Measurements from ENCODE around the gene TBK1. TPM values are rescaled to one million over a fixed set of nuclear protein-coding genes. Genes with fewer than 3 reads are reported as not detected.

The TBK1 gene
- total RNA-seq, 1 experiment from 2014 or later, result 26.2 TPM

- Histone ChIP-seq H3K27ac (no peak overlapping the region), H2AFZ (no peak overlapping the region), H3K4me1 (replicated peaks; ENCODE audit: insufficient read depth) (peaks cover 25% of the 10 kb centered on the region), H3K4me2 (peak overlapping the region; percentile 79), H3F3A (ENCODE audit: insufficient read depth, low read depth) (peaks cover 37% of the 10 kb centered on the region), H3K79me2 (ENCODE audit: low read depth) (peaks cover 74% of the 10 kb centered on the region), H3K9me3 (ENCODE audit: insufficient read depth, low read depth) (no peaks in the 10 kb centered on the region), H3K27me3 (ENCODE audit: insufficient read depth, low read depth) (no peaks in the 10 kb centered on the region), H3K9me2 (ENCODE audit: insufficient read depth) (no peaks in the 10 kb centered on the region), H4K20me1 (ENCODE audit: insufficient read depth) (peaks cover 45% of the 10 kb centered on the region), H3K36me3 (ENCODE audit: low read depth) (peaks cover 38% of the 10 kb centered on the region), H3K4me3 (no peak overlapping the region)
- no peak for DNase-seq
- TF ChIP-seq CTCF (conservative IDR thresholded peaks at IDR 0.05) (no peak), EZH2 (IDR thresholded peaks at IDR 0.05; ENCODE audit: low read depth) (no peak)
- intact Hi-C loops (cut with micrococcal nuclease; ENCODE audit: unreplicated experiment), result loop anchor here (10.0 kb wide), 1 partner anchor 153 kb away; no protein-coding TSS in a partner anchor
- CTCF ChIA-PET, result interaction anchor here (0.6 kb wide), 1 partner anchor 456 kb away, joined by 4 read pairs; no protein-coding TSS in a partner anchor
- POLR2A ChIA-PET (ENCODE audit: unreplicated experiment), result no interaction called here
- BruUV-seq (replicated peaks), result no TSS peak
Measured at GRCh38 chr12:64407342-64408223, 44.3 kb upstream of the TBK1 start.

- intact Hi-C loops (cut with micrococcal nuclease; ENCODE audit: unreplicated experiment), result no loop called here
- TF ChIP-seq EZH2 (IDR thresholded peaks at IDR 0.05; ENCODE audit: low read depth) (no peak), CTCF (conservative IDR thresholded peaks at IDR 0.05) (no peak)
- Histone ChIP-seq H4K20me1 (ENCODE audit: insufficient read depth) (peaks cover 79% of the 10 kb centered on the region), H3K9me3 (ENCODE audit: insufficient read depth, low read depth) (no peaks in the 10 kb centered on the region), H3K27ac (no peak overlapping the region), H3K36me3 (ENCODE audit: low read depth) (peaks cover 73% of the 10 kb centered on the region), H2AFZ (no peak overlapping the region), H3K4me1 (replicated peaks; ENCODE audit: insufficient read depth) (peaks cover 7% of the 10 kb centered on the region), H3K27me3 (ENCODE audit: insufficient read depth, low read depth) (no peaks in the 10 kb centered on the region), H3K9me2 (ENCODE audit: insufficient read depth) (no peaks in the 10 kb centered on the region), H3F3A (ENCODE audit: insufficient read depth, low read depth) (peaks cover 12% of the 10 kb centered on the region; the same call in 1 of the 2 replicates), H3K4me2 (no peak overlapping the region), H3K4me3 (no peak overlapping the region), H3K79me2 (ENCODE audit: low read depth) (peaks cover 75% of the 10 kb centered on the region)
- ChIA-PET CTCF (interaction anchor here (0.8 kb wide), 1 partner anchor 145 kb away, joined by 4 read pairs; no protein-coding TSS in a partner anchor), POLR2A (ENCODE audit: unreplicated experiment) (interaction anchor here (0.6 kb wide), 1 partner anchor 31 kb away, joined by 4 read pairs; no protein-coding TSS in a partner anchor)
- BruUV-seq (replicated peaks), result no TSS peak
- DNase-seq, result no peak
Measured at GRCh38 chr12:64411427-64411826, 40.5 kb upstream of the TBK1 start.

GRCh38 chr12:64412459-64412858, 39.5 kb upstream of the TBK1 start:
- H3K36me3 ChIP-seq (ENCODE audit: low read depth), result peaks cover 83% of the 10 kb centered on the region
- H3K9me2 ChIP-seq (ENCODE audit: insufficient read depth), result no peaks in the 10 kb centered on the region
- H3K27ac ChIP-seq, result no peak overlapping the region
- no peak overlapping the region for H2AFZ ChIP-seq
- ChIA-PET POLR2A (ENCODE audit: unreplicated experiment) (no interaction called here), CTCF (no interaction called here)
- intact Hi-C loops (cut with micrococcal nuclease; ENCODE audit: unreplicated experiment), result no loop called here
- peaks cover 12% of the 10 kb centered on the region; the same call in 1 of the 2 replicates for H3F3A ChIP-seq (ENCODE audit: insufficient read depth, low read depth)
- no peak overlapping the region for H3K4me2 ChIP-seq
- H3K4me3 ChIP-seq, result no peak overlapping the region
- no peak for DNase-seq
- H4K20me1 ChIP-seq (ENCODE audit: insufficient read depth), result peaks cover 77% of the 10 kb centered on the region
- no peaks in the 10 kb centered on the region; the same call in 1 of the 2 replicates for H3K4me1 ChIP-seq (replicated peaks; ENCODE audit: insufficient read depth)
- peaks cover 65% of the 10 kb centered on the region for H3K79me2 ChIP-seq (ENCODE audit: low read depth)
- BruUV-seq (replicated peaks), result no TSS peak
- H3K9me3 ChIP-seq (ENCODE audit: insufficient read depth, low read depth), result no peaks in the 10 kb centered on the region
- TF ChIP-seq EZH2 (IDR thresholded peaks at IDR 0.05; ENCODE audit: low read depth), result no peak
- TF ChIP-seq CTCF (conservative IDR thresholded peaks at IDR 0.05), result no peak
- no peaks in the 10 kb centered on the region for H3K27me3 ChIP-seq (ENCODE audit: insufficient read depth, low read depth)
